ENCODE results near the gene SLC16A2.

The SLC16A2 gene

DNA sequence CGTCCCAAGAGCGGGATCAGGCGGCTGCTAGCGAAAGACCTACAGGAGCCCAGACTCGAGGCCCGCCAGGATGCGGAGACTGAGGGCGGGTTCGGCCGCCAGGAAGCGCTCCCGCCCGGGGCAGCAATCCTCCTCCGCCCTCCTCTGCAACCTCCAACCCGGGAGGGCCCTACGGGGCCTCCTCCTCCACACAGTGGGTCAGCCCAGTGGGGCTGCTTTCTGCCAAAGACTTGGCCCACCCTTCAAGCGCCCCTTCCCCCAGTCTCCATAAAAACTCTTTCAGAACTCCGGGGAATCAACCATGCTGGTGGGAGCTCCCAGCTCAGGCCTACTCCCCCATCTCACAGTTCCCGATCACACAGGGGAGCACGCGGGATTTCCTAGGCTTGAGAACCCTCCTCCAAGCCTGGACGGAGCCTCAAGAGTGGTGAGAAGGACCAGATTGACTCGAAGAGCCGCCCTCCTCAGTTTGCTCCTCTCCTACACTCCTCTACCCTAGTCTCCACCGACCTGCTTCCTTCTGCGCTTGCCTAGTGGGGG, 115.6 kb downstream of the SLC16A2 start:
- peak; percentile 43 for DNase-seq (ENCODE audit: low read depth)

DNA sequence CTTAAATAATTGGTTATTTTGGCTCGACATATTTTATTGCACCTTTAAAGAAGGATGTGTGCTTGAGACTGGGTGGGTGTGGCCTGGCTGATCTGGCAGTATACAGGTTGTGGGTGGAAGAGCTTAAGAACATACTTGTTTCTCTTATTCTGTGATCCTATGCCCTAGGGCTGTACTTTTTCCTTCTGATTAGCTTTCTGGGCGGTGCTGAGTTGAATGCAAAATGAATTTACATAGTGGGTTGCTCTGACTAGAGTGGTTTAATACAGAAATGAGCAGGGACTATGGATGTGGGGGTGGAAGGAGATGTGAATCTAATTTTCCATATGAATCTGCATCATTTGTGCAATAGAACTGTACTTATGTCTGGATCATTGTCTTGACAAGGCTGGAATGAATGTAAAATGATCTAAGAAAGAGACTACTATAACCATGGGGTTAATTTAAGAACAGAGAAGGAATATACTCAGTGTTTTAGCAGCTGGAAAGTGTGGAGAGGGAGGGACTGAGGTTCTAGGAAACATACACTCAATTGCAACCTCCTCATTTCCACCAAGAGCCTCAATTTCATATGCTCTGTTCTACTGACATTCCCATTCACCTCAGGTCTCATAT, 119.4 kb downstream of the SLC16A2 start:
- DNase-seq (ENCODE audit: low read depth), result no peak

DNA sequence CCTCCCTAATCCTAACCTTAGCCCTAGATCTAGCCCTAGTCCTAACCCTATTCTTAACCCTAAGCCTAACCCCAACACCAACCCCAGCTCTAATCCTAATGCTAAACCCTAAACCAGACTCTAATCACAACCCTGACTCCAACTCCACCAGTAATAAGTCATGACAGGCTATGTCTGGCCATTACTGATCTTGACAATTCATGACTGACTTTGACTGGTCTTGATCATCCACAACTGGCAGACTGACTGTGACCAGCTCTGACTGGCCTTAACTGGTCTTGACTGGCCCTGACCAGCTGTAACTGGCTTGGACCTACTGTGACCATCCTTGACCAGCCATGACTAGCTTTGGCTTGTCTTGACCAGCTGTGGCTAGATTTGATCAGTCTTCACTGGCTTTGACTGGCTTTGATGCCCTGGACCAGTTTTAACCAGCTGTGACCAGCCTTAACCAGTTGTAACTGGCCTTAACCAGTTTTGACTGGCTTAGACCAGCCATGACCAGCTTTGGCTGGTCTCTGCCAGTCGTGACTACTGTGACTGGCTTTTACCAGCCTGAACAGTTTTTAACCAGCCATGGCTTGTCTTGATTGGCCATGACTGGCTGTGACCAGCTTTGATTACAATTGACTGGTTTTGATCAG, 124.7 kb downstream of the SLC16A2 start:
- DNase-seq (ENCODE audit: low read depth), result no peak

DNA sequence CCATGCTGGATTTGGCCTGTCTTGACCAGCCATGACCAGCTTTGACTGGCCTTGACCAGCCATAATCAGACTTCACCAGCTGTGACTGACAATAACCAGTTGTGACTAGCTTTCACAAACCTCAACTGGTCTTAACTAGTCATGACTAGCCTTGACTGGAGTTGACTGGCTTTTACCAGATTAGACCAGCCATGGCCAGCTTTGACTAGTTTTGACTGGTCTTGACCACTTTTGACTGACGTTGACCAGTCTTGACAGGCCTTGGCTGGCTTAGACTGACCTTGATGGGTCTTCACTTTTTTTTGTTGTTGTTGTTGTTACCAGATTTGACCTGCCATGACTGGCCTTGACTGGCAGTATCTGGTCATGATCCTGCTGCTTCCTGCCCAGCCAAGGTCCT, 125.7 kb downstream of the SLC16A2 start:
- DNase-seq (ENCODE audit: low read depth), result no peak

DNA sequence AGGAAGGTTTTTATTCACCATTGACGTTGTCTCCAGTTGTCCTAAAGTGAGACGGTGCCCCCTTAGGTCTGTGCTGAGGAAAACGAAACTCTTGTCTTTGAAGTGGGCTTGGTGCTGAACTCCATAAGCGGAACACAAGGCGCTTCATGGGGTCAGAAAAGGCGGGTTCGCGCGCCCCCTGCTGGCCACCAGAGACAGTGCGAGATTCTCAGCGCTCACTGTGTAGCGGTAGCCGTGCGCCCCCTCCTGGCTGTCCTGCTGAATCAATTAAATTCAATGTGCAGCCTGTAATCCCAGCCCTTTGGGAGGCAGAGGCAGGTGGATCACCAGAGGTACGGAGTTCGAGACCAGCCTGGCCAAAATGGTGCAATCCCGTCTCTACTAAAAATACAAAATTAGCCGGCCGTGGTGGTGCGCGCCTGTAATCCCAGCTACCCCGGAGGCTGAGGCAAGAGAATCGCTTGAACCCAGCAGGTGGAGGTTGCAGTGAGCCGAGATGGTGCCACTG, 129.1 kb downstream of the SLC16A2 start:
- DNase-seq (ENCODE audit: low read depth), result peak; percentile 72

DNA sequence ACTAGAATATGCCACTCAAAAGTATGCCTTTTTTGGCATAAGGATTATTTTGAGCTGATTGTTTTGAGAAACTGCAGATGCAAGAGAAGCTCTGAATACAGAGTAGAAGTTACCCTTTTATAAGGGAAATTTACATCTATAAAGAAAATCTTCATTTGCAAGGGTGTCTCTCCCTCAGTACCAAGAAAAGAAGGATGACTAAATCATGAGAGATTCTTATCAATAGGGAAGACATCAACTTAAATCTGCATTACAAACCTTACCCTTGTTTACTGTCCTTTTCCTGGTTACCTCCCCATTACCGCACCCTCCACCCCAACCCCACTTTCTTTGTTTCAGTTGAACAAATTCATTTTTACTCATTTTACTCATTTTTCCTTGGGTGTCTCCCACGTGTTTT, 130.6 kb downstream of the SLC16A2 start:
- DNase-seq (ENCODE audit: low read depth), result no peak

DNA sequence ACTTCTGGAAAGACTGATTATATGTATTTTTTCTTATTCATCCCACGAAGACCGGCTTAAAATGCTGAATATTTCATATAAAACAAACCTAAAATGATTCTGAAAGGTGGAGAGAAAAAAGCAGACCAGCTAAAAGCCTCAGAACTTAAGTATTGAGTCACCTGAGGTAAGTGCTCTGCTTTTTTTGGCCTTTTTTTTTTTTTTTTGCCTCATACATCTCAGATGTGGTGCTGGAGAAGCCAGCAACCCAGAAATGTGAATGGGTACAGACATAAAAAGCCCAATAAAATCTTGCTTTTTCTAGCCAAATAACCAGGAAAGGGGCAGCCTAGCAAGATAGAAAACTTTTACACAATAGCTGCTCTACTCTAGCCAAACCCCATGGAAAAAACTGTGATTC, 136.1 kb downstream of the SLC16A2 start:
- DNase-seq (ENCODE audit: low read depth), result no peak

DNA sequence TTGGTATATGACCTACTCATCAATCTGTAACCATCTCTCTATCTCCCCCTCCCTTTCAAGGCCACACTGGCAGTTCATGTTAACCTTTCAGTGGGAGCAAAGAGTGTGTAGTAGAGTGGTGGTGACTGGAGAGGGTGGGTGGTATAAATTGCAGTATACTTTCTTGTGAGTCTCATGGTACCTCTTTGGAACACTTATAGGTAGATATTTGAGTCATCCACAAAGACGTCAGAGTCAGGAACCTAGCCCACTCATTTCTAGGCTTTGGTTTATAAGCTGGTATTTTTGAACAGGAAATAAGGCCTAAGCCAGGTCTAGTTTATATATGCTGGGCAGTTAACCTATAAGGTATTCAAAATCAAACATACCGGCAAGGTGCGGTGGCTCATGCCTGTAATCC, 156.8 kb downstream of the SLC16A2 start:
- DNase-seq (ENCODE audit: low read depth), result no peak

DNA sequence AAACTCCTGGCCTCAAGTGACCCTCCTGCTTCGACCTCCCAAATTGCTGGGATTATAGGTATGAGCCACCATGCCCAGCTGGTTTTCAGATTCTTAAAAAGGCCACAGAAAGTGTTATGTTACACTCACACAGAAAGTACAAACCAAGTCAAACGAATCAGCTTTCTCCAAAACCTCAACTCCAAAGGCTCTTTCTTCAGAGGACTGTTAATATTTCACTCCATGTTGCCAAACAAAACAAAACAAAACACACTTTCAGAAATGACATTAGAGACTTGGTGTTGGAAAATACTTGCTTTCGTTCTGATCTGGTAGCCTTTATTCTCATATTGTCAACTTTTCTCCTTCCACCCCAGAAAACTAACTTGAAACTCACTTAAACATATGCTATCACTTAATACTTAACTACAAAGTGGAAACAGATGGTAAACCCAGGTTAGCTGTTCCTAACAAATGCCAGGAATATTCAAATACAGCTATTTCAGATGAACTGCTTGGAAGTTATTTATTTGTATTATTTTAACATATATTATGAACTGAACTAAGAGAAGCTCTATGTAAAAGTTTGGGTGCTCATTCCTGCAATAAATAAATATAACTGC, 158.4 kb downstream of the SLC16A2 start:
- no peak for DNase-seq (ENCODE audit: low read depth)

Measured in ELR (cell line).